Activated CD4-positive, alpha-beta T cell treated with anti-CD3 and anti-CD28 coated beads, Interleukin-2, amount 50 U/mL, for 48 hours (primary cell): ENCODE measurements around the gene PHACTR1.

Source experiments
- DNase-seq, 2 experiments: peaks; one replicate each; pipeline ENCODE4 v3.0.0-alpha.2; 2020

The PHACTR1 gene

GRCh38 chr6:12957321-12958051 is 240.9 kb downstream of the PHACTR1 start:
- DNase-seq = peak; percentile 3 to 10

- no peak for DNase-seq
Measured at GRCh38 chr6:12958052-12958706, 241.6 kb downstream of the PHACTR1 start.

GRCh38 chr6:12961761-12962160 is 245.2 kb downstream of the PHACTR1 start:
- no peak for DNase-seq

GRCh38 chr6:12962529-12962928 is 246.0 kb downstream of the PHACTR1 start:
- no peak for DNase-seq

- DNase-seq = no peak
Measured at GRCh38 chr6:12962987-12963386, 246.4 kb downstream of the PHACTR1 start.

GRCh38 chr6:12963567-12963966 is 247.0 kb downstream of the PHACTR1 start:
- DNase-seq = no peak

GRCh38 chr6:12967686-12968085 is 251.1 kb downstream of the PHACTR1 start:
- no peak for DNase-seq

GRCh38 chr6:12968290-12968689 is 251.7 kb downstream of the PHACTR1 start:
- no peak for DNase-seq

- DNase-seq = no peak
Measured at GRCh38 chr6:12968839-12969558, 252.4 kb downstream of the PHACTR1 start.

GRCh38 chr6:12969966-12970365 is 253.4 kb downstream of the PHACTR1 start:
- DNase-seq = no peak

- no peak for DNase-seq
Measured at GRCh38 chr6:12973386-12973785, 256.8 kb downstream of the PHACTR1 start.

GRCh38 chr6:12974551-12974950 is 258.0 kb downstream of the PHACTR1 start:
- DNase-seq = no peak

- no peak for DNase-seq
Measured at GRCh38 chr6:12976366-12976765, 259.8 kb downstream of the PHACTR1 start.

- DNase-seq = no peak
Measured at GRCh38 chr6:12977206-12977605, 260.6 kb downstream of the PHACTR1 start.

- no peak for DNase-seq
Measured at GRCh38 chr6:12977806-12978205, 261.2 kb downstream of the PHACTR1 start.

GRCh38 chr6:12980741-12981140 is 264.2 kb downstream of the PHACTR1 start:
- no peak for DNase-seq

GRCh38 chr6:12984776-12985175 is 268.2 kb downstream of the PHACTR1 start:
- no peak for DNase-seq

- no peak for DNase-seq
Measured at GRCh38 chr6:12987783-12988182, 271.2 kb downstream of the PHACTR1 start.

- DNase-seq = no peak
Measured at GRCh38 chr6:12990162-12990561, 273.6 kb downstream of the PHACTR1 start.

GRCh38 chr6:12991435-12991834 is 274.9 kb downstream of the PHACTR1 start:
- DNase-seq = no peak

GRCh38 chr6:12992770-12993169 is 276.2 kb downstream of the PHACTR1 start:
- DNase-seq = no peak

GRCh38 chr6:12993283-12993898 is 276.8 kb downstream of the PHACTR1 start:
- no peak for DNase-seq

- DNase-seq = no peak
Measured at GRCh38 chr6:12995419-12995818, 278.9 kb downstream of the PHACTR1 start.

- no peak for DNase-seq
Measured at GRCh38 chr6:13000537-13000936, 284.0 kb downstream of the PHACTR1 start.
